Activated T-cell treated with anti-CD3 and anti-CD28 coated beads for 4 hours (primary cell): ENCODE data around the gene DEF6.
"Not testable (repeated sequence)": the region's sequence is repeated elsewhere in the genome, so short reads cannot be mapped to it uniquely, and the experiment has no call there.

Experiments
- DNase-seq: peaks from one replicate; pipeline ENCODE4 v3.0.0-alpha.2; 2020

Gene DEF6

GRCh38 chr6:35311390-35312075 is 13.9 kb downstream of the DEF6 start:
- DNase-seq: no peak

- DNase-seq: no peak
Observed at GRCh38 chr6:35312076-35312800, 14.6 kb downstream of the DEF6 start.

- no peak for DNase-seq
Observed at GRCh38 chr6:35312807-35313206, 15.2 kb downstream of the DEF6 start.

- DNase-seq: no peak
Observed at GRCh38 chr6:35317483-35318195, 20.0 kb downstream of the DEF6 start.

- no peak for DNase-seq
Observed at GRCh38 chr6:35318196-35319171, 20.9 kb downstream of the DEF6 start.

- no peak for DNase-seq
Observed at GRCh38 chr6:35319346-35320030, 21.9 kb downstream of the DEF6 start.

- DNase-seq: no peak
Observed at GRCh38 chr6:35320031-35320410, 22.4 kb downstream of the DEF6 start.

- no peak for DNase-seq
Observed at GRCh38 chr6:35321091-35321490, 23.5 kb downstream of the DEF6 start.

- DNase-seq: peak; percentile 65
Observed at GRCh38 chr6:35327349-35328027, 29.9 kb downstream of the DEF6 start.

- no peak for DNase-seq
Observed at GRCh38 chr6:35328108-35328723, 30.6 kb downstream of the DEF6 start.

GRCh38 chr6:35328965-35329364 is 31.3 kb downstream of the DEF6 start:
- not testable (repeated sequence) for DNase-seq

- no peak for DNase-seq
Observed at GRCh38 chr6:35330541-35331119, 33.0 kb downstream of the DEF6 start.

GRCh38 chr6:35332074-35332887 is 34.7 kb downstream of the DEF6 start:
- peak; percentile 24 for DNase-seq

GRCh38 chr6:35341557-35341956 is 43.9 kb downstream of the DEF6 start:
- no peak for DNase-seq

- peak; percentile 98 for DNase-seq
Observed at GRCh38 chr6:35342258-35343091, 44.9 kb downstream of the DEF6 start, which contains the start of gene PPARD. Gene PPARD, plus strand, starts transcription at chr6:35342558. Its CDS starts 68,530 bp downstream, at chr6:35411088.

GRCh38 chr6:35343092-35343834 is 45.6 kb downstream of the DEF6 start:
- no peak for DNase-seq

GRCh38 chr6:35343835-35344550 is 46.4 kb downstream of the DEF6 start:
- DNase-seq: no peak
